ENCODE measurements around the gene PLD6. TPM values are rescaled to one million over a fixed set of nuclear protein-coding genes. Genes with fewer than 3 reads are reported as not detected.

The PLD6 gene
- total RNA-seq, 1 experiment from 2014 or later: 1.2 TPM

- H3K4me3 Mint-ChIP-seq: no peak overlapping the region
- ChIA-PET CTCF (interaction anchor here (1.0 to 1.1 kb wide), 2 partner anchors 49 to 78 kb away, joined by 3 to 5 read pairs; no protein-coding TSS in a partner anchor), POLR2A (no interaction called here)
- DNase-seq (ENCODE audit: low spot score): no peak
- no peaks in the 10 kb centered on the region for H3K27me3 Mint-ChIP-seq (ENCODE audit: low read depth)
- ATAC-seq: no peak
- no peaks in the 10 kb centered on the region for H3K4me1 Mint-ChIP-seq
- no peaks in the 10 kb centered on the region for H3K9me3 Mint-ChIP-seq
- 0 out of 2 replicates have a peak overlapping the region, but pooled peaks have one; percentile 57 for H3K27ac Mint-ChIP-seq
- TF ChIP-seq HMGA2 (CRISPR knock-in tag; IDR thresholded peaks at IDR 0.05) (no peak), ZNF232 (CRISPR knock-in tag; IDR thresholded peaks at IDR 0.05) (no peak), ZNF121 (CRISPR knock-in tag; IDR thresholded peaks at IDR 0.05) (no peak), GRHL2 (CRISPR knock-in tag; IDR thresholded peaks at IDR 0.05; ENCODE audit: insufficient replicate concordance, severe bottlenecking) (no peak), FOXJ3 (CRISPR knock-in tag; IDR thresholded peaks at IDR 0.05; ENCODE audit: borderline replicate concordance) (no peak), EMX1 (CRISPR knock-in tag; IDR thresholded peaks at IDR 0.05) (no peak), JAZF1 (CRISPR knock-in tag; IDR thresholded peaks at IDR 0.05) (no peak), MXD4 (CRISPR knock-in tag; IDR thresholded peaks at IDR 0.05; ENCODE audit: borderline replicate concordance) (no peak), TEAD1 (CRISPR knock-in tag; IDR thresholded peaks at IDR 0.05) (no peak), SOX15 (CRISPR knock-in tag; IDR thresholded peaks at IDR 0.05) (no peak)
- TF ChIP-seq, protein P1, sequence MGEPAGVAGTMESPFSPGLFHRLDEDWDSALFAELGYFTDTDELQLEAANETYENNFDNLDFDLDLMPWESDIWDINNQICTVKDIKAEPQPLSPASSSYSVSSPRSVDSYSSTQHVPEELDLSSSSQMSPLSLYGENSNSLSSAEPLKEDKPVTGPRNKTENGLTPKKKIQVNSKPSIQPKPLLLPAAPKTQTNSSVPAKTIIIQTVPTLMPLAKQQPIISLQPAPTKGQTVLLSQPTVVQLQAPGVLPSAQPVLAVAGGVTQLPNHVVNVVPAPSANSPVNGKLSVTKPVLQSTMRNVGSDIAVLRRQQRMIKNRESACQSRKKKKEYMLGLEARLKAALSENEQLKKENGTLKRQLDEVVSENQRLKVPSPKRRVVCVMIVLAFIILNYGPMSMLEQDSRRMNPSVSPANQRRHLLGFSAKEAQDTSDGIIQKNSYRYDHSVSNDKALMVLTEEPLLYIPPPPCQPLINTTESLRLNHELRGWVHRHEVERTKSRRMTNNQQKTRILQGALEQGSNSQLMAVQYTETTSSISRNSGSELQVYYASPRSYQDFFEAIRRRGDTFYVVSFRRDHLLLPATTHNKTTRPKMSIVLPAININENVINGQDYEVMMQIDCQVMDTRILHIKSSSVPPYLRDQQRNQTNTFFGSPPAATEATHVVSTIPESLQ (CRISPR knock-in tag; IDR thresholded peaks at IDR 0.05): no peak
- H3K36me3 Mint-ChIP-seq: peaks cover 73% of the 10 kb centered on the region
These were observed 14.4 kb upstream of the PLD6 start for GRCh38 chr17:17220529-17220928.

GRCh38 chr17:17217995-17218394, 11.9 kb upstream of the PLD6 start:
- H3K4me1 Mint-ChIP-seq: no peaks in the 10 kb centered on the region
- H3K36me3 Mint-ChIP-seq: peaks cover 56% of the 10 kb centered on the region
- H3K9me3 Mint-ChIP-seq: no peaks in the 10 kb centered on the region
- H3K27me3 Mint-ChIP-seq (ENCODE audit: low read depth): no peaks in the 10 kb centered on the region
- DNase-seq (ENCODE audit: low spot score) (no peak), ATAC-seq (no peak)
- H3K4me3 Mint-ChIP-seq: no peak overlapping the region
- POLR2A ChIA-PET: no interaction called here
- H3K27ac Mint-ChIP-seq: no peak overlapping the region
- TF ChIP-seq ZNF396 (CRISPR knock-in tag; IDR thresholded peaks at IDR 0.05; ENCODE audit: borderline replicate concordance) (no peak), ZNF138 (CRISPR knock-in tag; conservative IDR thresholded peaks at IDR 0.05) (no peak), ZNF317 (CRISPR knock-in tag; IDR thresholded peaks at IDR 0.05; ENCODE audit: borderline replicate concordance, low read depth) (no peak), NFATC4 (CRISPR knock-in tag; IDR thresholded peaks at IDR 0.05) (no peak), NR2C2 (CRISPR knock-in tag; IDR thresholded peaks at IDR 0.05) (no peak), OVOL2 (CRISPR knock-in tag; IDR thresholded peaks at IDR 0.05; ENCODE audit: borderline replicate concordance) (no peak), NR3C1 (CRISPR knock-in tag; conservative IDR thresholded peaks at IDR 0.05; ENCODE audit: low read depth) (no peak), ESRRA (CRISPR knock-in tag; IDR thresholded peaks at IDR 0.05; ENCODE audit: borderline replicate concordance) (no peak), ZNF121 (CRISPR knock-in tag; IDR thresholded peaks at IDR 0.05) (no peak), NFYB (CRISPR knock-in tag; conservative IDR thresholded peaks at IDR 0.05; ENCODE audit: low read depth) (no peak), IRF2 (CRISPR knock-in tag; IDR thresholded peaks at IDR 0.05; ENCODE audit: borderline replicate concordance, low read depth) (no peak), AR (CRISPR knock-in tag; IDR thresholded peaks at IDR 0.05) (no peak), JAZF1 (CRISPR knock-in tag; IDR thresholded peaks at IDR 0.05) (no peak), USF2 (CRISPR knock-in tag; IDR thresholded peaks at IDR 0.05) (no peak)
- TF ChIP-seq, protein P2, sequence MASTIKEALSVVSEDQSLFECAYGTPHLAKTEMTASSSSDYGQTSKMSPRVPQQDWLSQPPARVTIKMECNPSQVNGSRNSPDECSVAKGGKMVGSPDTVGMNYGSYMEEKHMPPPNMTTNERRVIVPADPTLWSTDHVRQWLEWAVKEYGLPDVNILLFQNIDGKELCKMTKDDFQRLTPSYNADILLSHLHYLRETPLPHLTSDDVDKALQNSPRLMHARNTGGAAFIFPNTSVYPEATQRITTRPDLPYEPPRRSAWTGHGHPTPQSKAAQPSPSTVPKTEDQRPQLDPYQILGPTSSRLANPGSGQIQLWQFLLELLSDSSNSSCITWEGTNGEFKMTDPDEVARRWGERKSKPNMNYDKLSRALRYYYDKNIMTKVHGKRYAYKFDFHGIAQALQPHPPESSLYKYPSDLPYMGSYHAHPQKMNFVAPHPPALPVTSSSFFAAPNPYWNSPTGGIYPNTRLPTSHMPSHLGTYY (CRISPR knock-in tag; IDR thresholded peaks at IDR 0.05): no peak
- CTCF ChIA-PET: no interaction called here

All from WTC11 (cell line).